Motor neuron (in vitro differentiated cells): ENCODE measurements around the gene TMEM235. TPM values are rescaled to one million over a fixed set of nuclear protein-coding genes. Genes with fewer than 3 reads are reported as not detected.

Experiments used
- ATAC-seq, 8 experiments: fragments of 200-7000 bp; cut with Tn5 transposase; replicated peaks in 6 of 8; 2 replicates each; pipeline ENCODE4 v1.8.0; 2021; ENCODE audit warnings: mild to moderate bottlenecking in 8 of 8, moderate library complexity in 8 of 8
- H3K27ac ChIP-seq, 2 donors: fragments of 250-450 bp; sonication (Bioruptor Pico); 2 replicates each; pipeline ENCODE4 v1.9.0; 2021; ENCODE audit warnings: antibody characterized with exemption in 2 of 2, mild to moderate bottlenecking in 2 of 2, moderate library complexity in 1 of 2
- H3K4me1 ChIP-seq, 2 donors: fragments of 250-450 bp; sonication (Bioruptor Pico); replicated peaks in 1 of 2; 2 replicates each; pipeline ENCODE4 v1.6.1; 2021; ENCODE audit warnings: antibody characterized with exemption in 2 of 2, mild to moderate bottlenecking in 2 of 2, moderate library complexity in 1 of 2
- H3K4me3 ChIP-seq, 5 donors: fragments of 250-450 bp; sonication (Bioruptor Pico); 2 replicates each; pipeline ENCODE4 v1.9.0; 2021; ENCODE audit warnings: antibody characterized with exemption in 5 of 5, mild to moderate bottlenecking in 5 of 5, moderate library complexity in 4 of 5
- WGBS, 10 experiments: fragments of 450-650 bp; shearing (Covaris generic); methylation state at CpG; one replicate each; pipeline ENCODE4 v1.0.0; 2022; 5-methylcytosine and 5-hydroxymethylcytosine counted together
- in situ Hi-C, 9 experiments: fragments of 400-800 bp; cut with MboI; loops; one replicate each; pipeline ENCODE4 v1.15.0; 2021; ENCODE audit warnings: low sequenced_read_pairs in 9 of 9, low pct_unique_long_range_greater_than_20kb in 2 of 9; ENCODE audit not compliant: unreplicated experiment in 9 of 9
- total RNA-seq, 8 experiments: library from RNA; unstranded; fragments of 300-600 nt; gene quantifications; 2 replicates each; pipeline versions ENCODE4 v1.2.3 to v1.2.4, GENCODE V29; 2022

Gene TMEM235
- under 1 TPM in 3 of 8 experiments, not detected in 5; 0.13 to 0.66 (median 0.31) TPM for total RNA-seq

GRCh38 chr17:78230996-78231935 is at the start of gene TMEM235:
TMEM235 (plus strand) TSS chr17:78231631; CDS start chr17:78232024, 393 bp downstream.
- peak in 3 of 8 experiments; percentile 7 to 19 (median 13) for ATAC-seq
- in situ Hi-C loops = no loop called here
- Histone ChIP-seq H3K27ac (no peak within 1 kb of the TSS), H3K4me1 (peaks cover 9 to 27% of the 10 kb centered on the region in 2 donors), H3K4me3 (peak within 1 kb of the TSS in 3 of 5 donors; percentile 10 to 17 (median 10))
- 7 to 80% (median 51%) methylated on average over 1 to 11 of the region's 52 CpGs; no CpG with 5 or more reads in 2 of the 10 experiments for WGBS, 10 experiments

GRCh38 chr17:78182504-78182903 is 48.9 kb upstream of the TMEM235 start:
- Histone ChIP-seq H3K27ac (no peak overlapping the region), H3K4me3 (no peak overlapping the region), H3K4me1 (peaks cover 0 to 7% of the 10 kb centered on the region in 2 donors)
- 84 to 100% (median 94%) methylated on average over 2 to 10 of the region's 13 CpGs; no CpG with 5 or more reads in 4 of the 10 experiments for WGBS, 10 experiments
- no peak for ATAC-seq
- in situ Hi-C loops = no loop called here

- ATAC-seq = no peak
- Histone ChIP-seq H3K27ac (no peak overlapping the region), H3K4me3 (no peak overlapping the region), H3K4me1 (peaks cover 0 to 16% of the 10 kb centered on the region in 2 donors)
- WGBS, 10 experiments = 57 to 100% (median 95%) methylated on average over 1 to 7 of the region's 12 CpGs; no CpG with 5 or more reads in 3 of the 10 experiments
- in situ Hi-C loops = no loop called here
Observed at GRCh38 chr17:78183916-78184315, 47.5 kb upstream of the TMEM235 start.

GRCh38 chr17:78184351-78184750 is 47.1 kb upstream of the TMEM235 start:
- H3K4me3 ChIP-seq = no peak overlapping the region
- no peak overlapping the region for H3K27ac ChIP-seq
- in situ Hi-C loops = no loop called here
- no peak for ATAC-seq
- WGBS, 10 experiments = 50 to 100% (median 83%) methylated on average over 1 to 8 of the region's 10 CpGs; no CpG with 5 or more reads in 3 of the 10 experiments
- peaks cover 0 to 16% of the 10 kb centered on the region in 2 donors for H3K4me1 ChIP-seq

GRCh38 chr17:78184868-78185267 is 46.6 kb upstream of the TMEM235 start:
- Histone ChIP-seq H3K27ac (no peak overlapping the region), H3K4me3 (no peak overlapping the region), H3K4me1 (peaks cover 0 to 16% of the 10 kb centered on the region in 2 donors)
- in situ Hi-C loops = no loop called here
- no peak for ATAC-seq
- WGBS, 10 experiments = 80 to 100% (median 88%) methylated on average over 1 to 6 of the region's 9 CpGs; no CpG with 5 or more reads in 3 of the 10 experiments

GRCh38 chr17:78185981-78186691 is 45.3 kb upstream of the TMEM235 start:
- peak in 3 of 8 experiments; percentile 22 to 33 (median 33) for ATAC-seq
- in situ Hi-C loops = no loop called here
- H3K4me3 ChIP-seq = peak overlapping the region in 2 of 5 donors; percentile 43 to 46
- H3K27ac ChIP-seq = no peak overlapping the region
- 0 to 100% (median 63%) methylated on average over 1 to 6 of the region's 10 CpGs; no CpG with 5 or more reads in 2 of the 10 experiments for WGBS, 10 experiments
- H3K4me1 ChIP-seq = peaks cover 0 to 16% of the 10 kb centered on the region in 2 donors

GRCh38 chr17:78186692-78187595 is 44.5 kb upstream of the TMEM235 start, which contains the start of the genes AFMID and TK1:
AFMID (plus strand) TSS chr17:78187362; CDS start chr17:78187371, 9 bp downstream.
TK1 (minus strand) TSS chr17:78187052; CDS start chr17:78186994, 58 bp downstream.
- in situ Hi-C loops = no loop called here
- 0 to 60% (median 9%) methylated on average over 1 to 16 of the region's 57 CpGs; no CpG with 5 or more reads in 2 of the 10 experiments for WGBS, 10 experiments
- peak within 1 kb of the TSS; percentile 24 to 50 (median 43) for H3K4me3 ChIP-seq
- ATAC-seq = peak; percentile 95 to 98 (median 97)
- no peak within 1 kb of the TSS for H3K27ac ChIP-seq
- peaks cover 0 to 16% of the 10 kb centered on the region in 2 donors for H3K4me1 ChIP-seq

- ATAC-seq = peak in 5 of 8 experiments; percentile 7 to 39 (median 32)
- Histone ChIP-seq H3K4me1 (peaks cover 17 to 20% of the 10 kb centered on the region in 2 donors), H3K27ac (no peak overlapping the region), H3K4me3 (no peak overlapping the region)
- in situ Hi-C loops = no loop called here
- 45 to 100% (median 78%) methylated on average over 4 to 5 of the region's 5 CpGs; no CpG with 5 or more reads in 1 of the 10 experiments for WGBS, 10 experiments
Observed at GRCh38 chr17:78196716-78197115, 34.7 kb upstream of the TMEM235 start.

- Histone ChIP-seq H3K27ac (peak overlapping the region in 1 of 2 donors; percentile 4), H3K4me3 (no peak overlapping the region), H3K4me1 (peaks cover 17 to 20% of the 10 kb centered on the region in 2 donors)
- in situ Hi-C loops = no loop called here
- WGBS, 10 experiments = 11 to 94% (median 44%) methylated on average over 2 to 5 of the region's 9 CpGs; no CpG with 5 or more reads in 5 of the 10 experiments
- peak in 6 of 8 experiments; percentile 50 to 83 (median 70) for ATAC-seq
Observed at GRCh38 chr17:78197147-78197832, 34.1 kb upstream of the TMEM235 start.

GRCh38 chr17:78200451-78200850 is 31.0 kb upstream of the TMEM235 start:
- in situ Hi-C loops = no loop called here
- H3K27ac ChIP-seq = no peak overlapping the region
- ATAC-seq = no peak
- WGBS, 10 experiments = 67 to 100% (median 82%) methylated on average over 1 to 6 of the region's 6 CpGs; no CpG with 5 or more reads in 4 of the 10 experiments
- no peak overlapping the region for H3K4me3 ChIP-seq
- peaks cover 17 to 20% of the 10 kb centered on the region in 2 donors for H3K4me1 ChIP-seq

- in situ Hi-C loops = no loop called here
- no peak for ATAC-seq
- Histone ChIP-seq H3K4me3 (no peak overlapping the region), H3K27ac (no peak overlapping the region), H3K4me1 (peaks cover under 1 to 2% of the 10 kb centered on the region in 2 donors)
- WGBS, 10 experiments = 86 to 100% methylated on average over 2 to 7 of the region's 8 CpGs; no CpG with 5 or more reads in 8 of the 10 experiments
Observed at GRCh38 chr17:78202666-78203065, 28.8 kb upstream of the TMEM235 start.
